Panc1 (cell line): ENCODE measurements around the gene ADD2. TPM values are rescaled to one million over a fixed set of nuclear protein-coding genes. Genes with fewer than 3 reads are reported as not detected.

Source experiments
- ATAC-seq: fragments of 200-7000 bp; cut with Tn5 transposase; 2 replicates; pipeline ENCODE4 v1.9.1; 2020; ENCODE audit warnings: mild to moderate bottlenecking, moderate library complexity
- BruUV-seq: library from RNA; stranded (reverse); fragments of 400-500 nt; replicated peaks from 2 replicates; lab custom pipeline; 2021; lab: Mats Ljungman, UMichigan
- CTCF ChIA-PET: fragments of 300-600 bp; sonication (Branson Sonifier 250); formaldehyde crosslinking; loops from one replicate; lab custom pipeline; 2022; ENCODE audit warnings: antibody characterized with exemption; lab: Charles Lee
- POLR2A ChIA-PET: fragments of 300-600 bp; sonication (Branson Sonifier 250); formaldehyde crosslinking; loops from one replicate; lab custom pipeline; 2022; ENCODE audit warnings: antibody characterized with exemption; lab: Charles Lee
- DNase-seq: peaks from one replicate; pipeline ENCODE4 v3.0.0-alpha.2; 2010; ENCODE audit warnings: low read depth, low spot score
- H3K27ac ChIP-seq: 2 replicates; pipeline ENCODE4 v1.5.1; 2011; ENCODE audit warnings: mild to moderate bottlenecking, low read length, inconsistent platforms
- H3K27me3 ChIP-seq: fragments of 200-500 bp; sonication (Bioruptor generic); 2 replicates; pipeline ENCODE4 v1.6.0; 2014; ENCODE audit warnings: low read length, inconsistent platforms; ENCODE audit not compliant: control insufficient read depth, insufficient read depth
- H3K36me3 ChIP-seq: fragments of 200-500 bp; sonication (Bioruptor generic); 2 replicates; pipeline ENCODE4 v1.5.1; 2014; ENCODE audit warnings: inconsistent platforms, mild to moderate bottlenecking, low read length, moderate library complexity; ENCODE audit not compliant: control insufficient read depth, insufficient read depth
- H3K4me1 ChIP-seq: 2 replicates; pipeline ENCODE4 v1.5.1; 2011; ENCODE audit warnings: inconsistent platforms, mild to moderate bottlenecking, low read length, moderate library complexity; ENCODE audit not compliant: control insufficient read depth, insufficient read depth
- H3K4me3 ChIP-seq, 2 experiments: 2 replicates each; pipeline ENCODE4 v1.5.1; 2011 to 2012; ENCODE audit warnings: low read depth in 2 of 2, low read length in 2 of 2, mild to moderate bottlenecking in 2 of 2, inconsistent platforms in 1 of 2, moderate library complexity in 1 of 2
- H3K9me3 ChIP-seq: fragments of 200-500 bp; sonication (Bioruptor generic); 2 replicates; pipeline ENCODE4 v1.5.1; 2014; ENCODE audit warnings: low read depth, mild to moderate bottlenecking, inconsistent platforms, low read length, moderate library complexity; ENCODE audit not compliant: control insufficient read depth, insufficient read depth
- POLR2AphosphoS5 ChIP-seq: IDR thresholded peaks from 2 replicates; pipeline ENCODE4 v1.6.1; 2012; ENCODE audit warnings: mild to moderate bottlenecking, low read depth, low read length, moderate library complexity
- SIN3A ChIP-seq: IDR thresholded peaks from 2 replicates; pipeline ENCODE4 v1.6.1; 2012; ENCODE audit warnings: low read depth, mild to moderate bottlenecking, low read length, moderate library complexity, borderline replicate concordance; ENCODE audit not compliant: insufficient read depth
- TCF7L2 ChIP-seq: IDR thresholded peaks from 2 replicates; pipeline ENCODE4 v1.6.1; 2011; ENCODE audit warnings: mild to moderate bottlenecking, low read depth, low read length, inconsistent platforms
- in situ Hi-C: cut with HindIII; loops from 2 replicates; pipeline ENCODE4 v1.10.0; 2016; ENCODE audit warnings: low sequenced_read_pairs, low pct_unique_long_range_greater_than_20kb
- intact Hi-C: fragments of 100-400 bp; cut with micrococcal nuclease; formaldehyde crosslinking; loops from one replicate; pipeline ENCODE4 v1.10.0; 2022; ENCODE audit not compliant: unreplicated experiment
- total RNA-seq: library from RNA; stranded (reverse); gene quantifications from one replicate; pipeline ENCODE4 v1.2.1, GENCODE V29; 2021; ENCODE audit not compliant: unreplicated experiment
- TF ChIP-seq, protein P1 (sequence below): fragments of 450-650 bp; IDR thresholded peaks from 2 replicates; pipeline ENCODE4 v1.5.1; 2017; ENCODE audit warnings: mild to moderate bottlenecking
- TF ChIP-seq, protein P2 (sequence below), 2 experiments: IDR thresholded peaks; 2 replicates each; pipeline ENCODE4 v1.6.1; 2011 to 2012; ENCODE audit warnings: low read depth in 2 of 2, control low read depth in 1 of 2, low read length in 1 of 2, mild to moderate bottlenecking in 1 of 2, moderate library complexity in 1 of 2; ENCODE audit not compliant: insufficient read depth in 1 of 2

Gene ADD2
- total RNA-seq, 1 experiment from 2014 or later: 0.26 TPM

DNA sequence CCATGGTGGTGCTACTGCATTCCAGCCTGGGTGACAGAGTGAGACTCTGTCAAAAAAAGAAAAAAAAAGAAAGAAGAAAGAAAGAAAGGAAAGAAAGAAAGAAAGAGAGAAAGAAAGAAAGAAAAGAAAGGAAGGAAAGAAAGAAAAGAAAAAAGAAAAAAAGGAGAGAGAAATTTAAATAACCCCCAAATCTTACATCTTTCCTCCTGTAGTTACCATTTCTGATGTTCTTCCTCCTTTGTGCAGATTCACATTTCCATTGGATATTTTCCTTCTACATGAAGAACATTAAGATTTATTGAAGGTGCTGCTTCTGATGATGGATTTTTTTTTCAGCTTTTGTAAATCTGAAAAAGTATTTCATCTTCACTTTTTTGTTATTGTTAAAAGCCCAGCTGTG, 117.0 kb downstream of the ADD2 start:
- TF ChIP-seq TCF7L2 (no peak), SIN3A (no peak), POLR2AphosphoS5 (no peak)
- TF ChIP-seq, protein P1, sequence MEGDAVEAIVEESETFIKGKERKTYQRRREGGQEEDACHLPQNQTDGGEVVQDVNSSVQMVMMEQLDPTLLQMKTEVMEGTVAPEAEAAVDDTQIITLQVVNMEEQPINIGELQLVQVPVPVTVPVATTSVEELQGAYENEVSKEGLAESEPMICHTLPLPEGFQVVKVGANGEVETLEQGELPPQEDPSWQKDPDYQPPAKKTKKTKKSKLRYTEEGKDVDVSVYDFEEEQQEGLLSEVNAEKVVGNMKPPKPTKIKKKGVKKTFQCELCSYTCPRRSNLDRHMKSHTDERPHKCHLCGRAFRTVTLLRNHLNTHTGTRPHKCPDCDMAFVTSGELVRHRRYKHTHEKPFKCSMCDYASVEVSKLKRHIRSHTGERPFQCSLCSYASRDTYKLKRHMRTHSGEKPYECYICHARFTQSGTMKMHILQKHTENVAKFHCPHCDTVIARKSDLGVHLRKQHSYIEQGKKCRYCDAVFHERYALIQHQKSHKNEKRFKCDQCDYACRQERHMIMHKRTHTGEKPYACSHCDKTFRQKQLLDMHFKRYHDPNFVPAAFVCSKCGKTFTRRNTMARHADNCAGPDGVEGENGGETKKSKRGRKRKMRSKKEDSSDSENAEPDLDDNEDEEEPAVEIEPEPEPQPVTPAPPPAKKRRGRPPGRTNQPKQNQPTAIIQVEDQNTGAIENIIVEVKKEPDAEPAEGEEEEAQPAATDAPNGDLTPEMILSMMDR: no peak
- TF ChIP-seq, protein P2, sequence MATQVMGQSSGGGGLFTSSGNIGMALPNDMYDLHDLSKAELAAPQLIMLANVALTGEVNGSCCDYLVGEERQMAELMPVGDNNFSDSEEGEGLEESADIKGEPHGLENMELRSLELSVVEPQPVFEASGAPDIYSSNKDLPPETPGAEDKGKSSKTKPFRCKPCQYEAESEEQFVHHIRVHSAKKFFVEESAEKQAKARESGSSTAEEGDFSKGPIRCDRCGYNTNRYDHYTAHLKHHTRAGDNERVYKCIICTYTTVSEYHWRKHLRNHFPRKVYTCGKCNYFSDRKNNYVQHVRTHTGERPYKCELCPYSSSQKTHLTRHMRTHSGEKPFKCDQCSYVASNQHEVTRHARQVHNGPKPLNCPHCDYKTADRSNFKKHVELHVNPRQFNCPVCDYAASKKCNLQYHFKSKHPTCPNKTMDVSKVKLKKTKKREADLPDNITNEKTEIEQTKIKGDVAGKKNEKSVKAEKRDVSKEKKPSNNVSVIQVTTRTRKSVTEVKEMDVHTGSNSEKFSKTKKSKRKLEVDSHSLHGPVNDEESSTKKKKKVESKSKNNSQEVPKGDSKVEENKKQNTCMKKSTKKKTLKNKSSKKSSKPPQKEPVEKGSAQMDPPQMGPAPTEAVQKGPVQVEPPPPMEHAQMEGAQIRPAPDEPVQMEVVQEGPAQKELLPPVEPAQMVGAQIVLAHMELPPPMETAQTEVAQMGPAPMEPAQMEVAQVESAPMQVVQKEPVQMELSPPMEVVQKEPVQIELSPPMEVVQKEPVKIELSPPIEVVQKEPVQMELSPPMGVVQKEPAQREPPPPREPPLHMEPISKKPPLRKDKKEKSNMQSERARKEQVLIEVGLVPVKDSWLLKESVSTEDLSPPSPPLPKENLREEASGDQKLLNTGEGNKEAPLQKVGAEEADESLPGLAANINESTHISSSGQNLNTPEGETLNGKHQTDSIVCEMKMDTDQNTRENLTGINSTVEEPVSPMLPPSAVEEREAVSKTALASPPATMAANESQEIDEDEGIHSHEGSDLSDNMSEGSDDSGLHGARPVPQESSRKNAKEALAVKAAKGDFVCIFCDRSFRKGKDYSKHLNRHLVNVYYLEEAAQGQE (IDR thresholded peaks at IDR 0.05; ENCODE audit: insufficient read depth in 1 of 2, low read depth in 2 of 2, low read length in 1 of 2): no peak
- ATAC-seq (no peak), DNase-seq (no peak)
- intact Hi-C loops: loop anchor here (2.0 kb wide), 1 partner anchor 136 kb away; no protein-coding TSS in a partner anchor
- Histone ChIP-seq H3K27ac (no peak overlapping the region), H3K9me3 (no peaks in the 10 kb centered on the region), H3K4me3 (no peak overlapping the region), H3K36me3 (no peaks in the 10 kb centered on the region), H3K27me3 (peaks cover 19% of the 10 kb centered on the region), H3K4me1 (no peaks in the 10 kb centered on the region)
- in situ Hi-C loops: no loop called here
- CTCF ChIA-PET: no interaction called here
- no TSS peak for BruUV-seq
- POLR2A ChIA-PET: no interaction called here

DNA sequence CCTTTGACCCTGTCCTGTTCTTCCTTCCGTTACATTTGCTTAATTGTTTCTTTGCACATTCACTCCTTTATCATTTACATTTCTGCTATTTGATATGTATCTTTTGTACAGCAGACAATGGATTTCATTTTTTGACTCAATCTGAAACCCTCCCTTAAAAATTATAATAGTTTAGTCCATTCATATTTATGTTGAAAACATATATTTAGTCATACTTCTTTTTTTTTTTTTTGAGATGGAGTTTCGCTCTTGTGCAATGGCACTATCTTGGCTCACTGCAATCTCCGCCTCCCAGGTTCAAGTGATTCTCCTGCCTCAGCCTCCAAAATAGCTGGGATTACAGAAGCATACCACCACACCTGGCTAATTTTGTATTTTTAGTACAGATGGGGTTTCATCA, 119.0 kb downstream of the ADD2 start:
- Histone ChIP-seq H3K27ac (no peak overlapping the region), H3K4me1 (no peaks in the 10 kb centered on the region), H3K4me3 (no peak overlapping the region), H3K27me3 (peaks cover 14% of the 10 kb centered on the region), H3K9me3 (no peaks in the 10 kb centered on the region), H3K36me3 (no peaks in the 10 kb centered on the region)
- in situ Hi-C loops (no loop called here), intact Hi-C loops (loop anchor here (1.0 to 10.0 kb wide), 2 partner anchors 304 to 345 kb away; no protein-coding TSS in a partner anchor)
- CTCF ChIA-PET: interaction anchor here (0.7 kb wide), 1 partner anchor 97 kb away, joined by 4 read pairs; no protein-coding TSS in a partner anchor
- TF ChIP-seq TCF7L2 (no peak), SIN3A (no peak), POLR2AphosphoS5 (no peak)
- TF ChIP-seq, protein P1: no peak
- TF ChIP-seq, protein P2 (IDR thresholded peaks at IDR 0.05; ENCODE audit: insufficient read depth in 1 of 2, low read depth in 2 of 2, low read length in 1 of 2): no peak
- POLR2A ChIA-PET: no interaction called here
- BruUV-seq: no TSS peak
- ATAC-seq (no peak), DNase-seq (no peak)
